Kidney (tissue), 14 donors: ENCODE results near the gene LCN6. TPM values are rescaled to one million over a fixed set of nuclear protein-coding genes. Genes with fewer than 3 reads are reported as not detected.
A peak's percentile ranks its signal among the peaks of the same experiment; 100 is the strongest.

Experiments
- DNase-seq, 5 donors: peaks; one replicate each; pipeline ENCODE4 v3.0.0-alpha.2; 2013 to 2020
- FAIRE-seq: peaks from 2 replicates; lab custom pipeline; 2012; peaks lifted over from hg19 to GRCh38; lab: Jason Lieb, UNC
- H3K27ac ChIP-seq, 2 donors: one replicate each; pipeline ENCODE4 v1.7.0; 2013; ENCODE audit warnings: low read depth in 2 of 2, low read length in 2 of 2, inconsistent platforms in 1 of 2
- H3K27me3 ChIP-seq: one replicate; pipeline ENCODE4 v1.7.1; 2013; ENCODE audit warnings: low read length, inconsistent platforms; ENCODE audit not compliant: control insufficient read depth, insufficient read depth
- H3K36me3 ChIP-seq, 3 donors: one replicate each; pipeline versions ENCODE4 v1.7.0 to v1.7.1; 2013; ENCODE audit warnings: low read length in 3 of 3, control low read depth in 1 of 3, inconsistent platforms in 1 of 3; ENCODE audit not compliant: insufficient read depth in 3 of 3, control insufficient read depth in 2 of 3
- H3K4me1 ChIP-seq, 3 donors: one replicate each; pipeline versions ENCODE4 v1.7.0 to v1.7.1; 2013; ENCODE audit warnings: low read length in 3 of 3, inconsistent platforms in 1 of 3, low read depth in 1 of 3; ENCODE audit not compliant: control insufficient read depth in 2 of 3, insufficient read depth in 2 of 3
- H3K4me3 ChIP-seq, 3 donors: one replicate each; pipeline versions ENCODE4 v1.7.0 to v1.8.1; 2013; ENCODE audit warnings: low read length in 3 of 3, control low read depth in 1 of 3, inconsistent platforms in 1 of 3
- H3K9ac ChIP-seq, 3 donors: one replicate each; pipeline versions ENCODE4 v1.7.0 to v1.7.1; 2013; ENCODE audit warnings: low read length in 3 of 3, control low read depth in 1 of 3, inconsistent platforms in 1 of 3
- H3K9me3 ChIP-seq, 3 donors: one replicate each; pipeline versions ENCODE4 v1.7.0 to v1.7.1; 2013; ENCODE audit warnings: low read length in 3 of 3, control low read depth in 1 of 3, inconsistent platforms in 1 of 3; ENCODE audit not compliant: control insufficient read depth in 2 of 3, insufficient read depth in 1 of 3
- intact Hi-C: fragments of 100-400 bp; cut with DNase I; formaldehyde crosslinking; loops from one replicate; pipeline ENCODE4 v1.11.1; 2022
- polyA plus RNA-seq: library from polyadenylated mRNA; stranded (reverse); fragments of 350-450 nt; fragmentation: Illumina TruSeq; extraction: RNeasy Lipid Tissue Mini Kit (QIAGEN cat#74804); gene quantifications from one replicate; pipeline ENCODE4 v1.2.3, GENCODE V29; 2014; ENCODE audit warnings: low read depth, low replicate concordance; ENCODE audit not compliant: insufficient read depth
- total RNA-seq: library from RNA; stranded (reverse); fragmentation: NEBNext Ultra II Directional; extraction: Animal tissue kit (Norgen Biotek cat#: 25700); gene quantifications from one replicate; pipeline ENCODE4 v1.2.1, GENCODE V29; 2021
- TF ChIP-seq, protein P1 (sequence below): IDR thresholded peaks from 3 replicates; pipeline ENCODE4 v1.5.1; 2012; ENCODE audit warnings: mild to moderate bottlenecking, moderate library complexity, borderline replicate concordance; ENCODE audit not compliant: insufficient read depth; ENCODE audit errors: extremely low read depth
- donor health status: control.
- donor health status: control.
- donor health status: control.
- donor health status: control.
- donor health status: control.
- donor health status: DM: yes; HTN: yes; CAD: no.
- donor health status: Normal renal cell carcinoma (clear cell type).

Gene LCN6
- total and polyA plus RNA-seq, 2 donors from 2014 or later, result 16.0 TPM; not detected in 1

DNA sequence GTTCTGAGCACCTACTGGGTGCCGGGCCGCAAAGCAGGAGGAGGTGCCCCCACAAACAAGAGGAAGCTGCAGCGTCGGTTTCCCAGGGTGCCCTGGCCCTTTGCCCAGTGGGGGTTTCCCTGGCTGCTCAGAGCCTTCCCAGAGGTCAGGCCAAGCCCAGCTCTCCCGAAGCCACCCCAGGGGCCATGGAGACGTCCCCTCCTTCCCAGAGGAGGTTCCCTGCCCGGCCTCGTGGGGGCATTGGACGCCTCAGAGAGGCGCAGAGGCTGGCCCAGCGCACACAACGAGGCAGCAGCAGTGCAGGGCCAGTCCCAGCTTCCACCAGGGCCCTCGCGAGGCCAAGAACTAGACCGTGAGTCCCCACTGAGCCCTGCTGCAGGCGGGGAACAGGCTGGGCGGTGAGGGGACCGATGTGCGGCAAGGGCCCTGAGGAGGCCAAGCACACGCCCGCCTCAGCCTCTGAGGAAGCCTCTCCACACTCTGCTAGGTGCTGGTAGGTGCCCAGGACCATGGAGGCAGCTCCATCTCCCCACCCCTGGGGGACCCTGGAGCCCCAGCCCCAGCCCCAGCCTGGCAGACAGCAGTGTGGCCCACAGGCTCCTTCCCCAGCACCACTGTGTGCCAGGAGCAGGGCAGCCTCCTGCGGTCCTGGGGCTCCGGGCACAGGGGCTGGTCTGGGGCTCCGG, 29.0 kb downstream of the LCN6 start:
- H3K4me1 ChIP-seq, result peaks cover 0 to 18% (median 6%) of the 10 kb centered on the region in 3 donors
- intact Hi-C loops, result no loop called here
- TF ChIP-seq, protein P1, sequence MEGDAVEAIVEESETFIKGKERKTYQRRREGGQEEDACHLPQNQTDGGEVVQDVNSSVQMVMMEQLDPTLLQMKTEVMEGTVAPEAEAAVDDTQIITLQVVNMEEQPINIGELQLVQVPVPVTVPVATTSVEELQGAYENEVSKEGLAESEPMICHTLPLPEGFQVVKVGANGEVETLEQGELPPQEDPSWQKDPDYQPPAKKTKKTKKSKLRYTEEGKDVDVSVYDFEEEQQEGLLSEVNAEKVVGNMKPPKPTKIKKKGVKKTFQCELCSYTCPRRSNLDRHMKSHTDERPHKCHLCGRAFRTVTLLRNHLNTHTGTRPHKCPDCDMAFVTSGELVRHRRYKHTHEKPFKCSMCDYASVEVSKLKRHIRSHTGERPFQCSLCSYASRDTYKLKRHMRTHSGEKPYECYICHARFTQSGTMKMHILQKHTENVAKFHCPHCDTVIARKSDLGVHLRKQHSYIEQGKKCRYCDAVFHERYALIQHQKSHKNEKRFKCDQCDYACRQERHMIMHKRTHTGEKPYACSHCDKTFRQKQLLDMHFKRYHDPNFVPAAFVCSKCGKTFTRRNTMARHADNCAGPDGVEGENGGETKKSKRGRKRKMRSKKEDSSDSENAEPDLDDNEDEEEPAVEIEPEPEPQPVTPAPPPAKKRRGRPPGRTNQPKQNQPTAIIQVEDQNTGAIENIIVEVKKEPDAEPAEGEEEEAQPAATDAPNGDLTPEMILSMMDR, result no peak

GRCh38 chr9:136718345-136719194, 29.8 kb downstream of the LCN6 start:
- TF ChIP-seq, protein P1, result no peak
- H3K36me3 ChIP-seq, result peaks cover 0 to 4% (median 4%) of the 10 kb centered on the region in 3 donors
- FAIRE-seq, result no peak
- no peak for DNase-seq
- intact Hi-C loops, result no loop called here
- peaks cover 0 to 26% (median 6%) of the 10 kb centered on the region in 3 donors for H3K4me1 ChIP-seq
- H3K4me3 ChIP-seq, result no peak overlapping the region
- H3K27me3 ChIP-seq, result no peaks in the 10 kb centered on the region
- H3K27ac ChIP-seq, result no peak overlapping the region
- H3K9ac ChIP-seq, result no peak overlapping the region
- no peaks in the 10 kb centered on the region for H3K9me3 ChIP-seq

More for the DNA sequence above, 29.0 kb downstream of the LCN6 start:
- DNase-seq, result peak in 1 of 5 donors; percentile 85
- Histone ChIP-seq H3K27ac (no peak overlapping the region), H3K9me3 (no peaks in the 10 kb centered on the region), H3K4me3 (no peak overlapping the region), H3K36me3 (peaks cover 0 to 12% (median 9%) of the 10 kb centered on the region in 3 donors), H3K9ac (no peak overlapping the region), H3K27me3 (no peaks in the 10 kb centered on the region)
- FAIRE-seq, result no peak

DNA sequence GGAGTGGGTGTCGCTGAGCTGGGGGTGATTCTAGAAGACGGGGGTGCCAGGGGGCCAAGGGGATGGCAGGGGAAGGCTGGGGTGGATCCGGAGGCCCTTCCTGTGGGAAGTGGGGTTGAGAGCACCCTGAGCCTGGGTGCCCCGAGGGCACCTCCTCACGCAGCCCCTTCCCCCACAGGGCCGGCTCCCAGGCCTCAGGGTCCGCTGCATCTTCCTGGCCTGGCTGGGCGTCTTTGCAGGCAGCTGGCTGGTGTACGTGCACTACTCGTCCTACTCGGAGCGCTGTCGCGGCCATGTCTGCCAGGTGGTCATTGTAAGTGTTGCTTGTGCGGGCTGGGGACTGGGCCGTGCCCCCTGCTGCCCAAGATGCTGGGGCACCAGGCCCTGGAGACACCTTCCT, 30.9 kb downstream of the LCN6 start:
- Histone ChIP-seq H3K4me3 (no peak overlapping the region), H3K9me3 (no peaks in the 10 kb centered on the region), H3K27ac (no peak overlapping the region), H3K4me1 (peaks cover 0 to 25% (median 6%) of the 10 kb centered on the region in 3 donors), H3K27me3 (no peaks in the 10 kb centered on the region), H3K36me3 (no peaks in the 10 kb centered on the region), H3K9ac (no peak overlapping the region)
- DNase-seq (peak in 1 of 5 donors; percentile 79), FAIRE-seq (no peak)
- TF ChIP-seq, protein P1, result no peak
- intact Hi-C loops, result no loop called here
